Neural progenitor cell (in vitro differentiated cells): ENCODE results near the gene CPNE4. TPM values are rescaled to one million over a fixed set of nuclear protein-coding genes. Genes with fewer than 3 reads are reported as not detected.

Source experiments
- DNase-seq: peaks from one replicate; pipeline ENCODE4 v3.0.0-alpha.2; 2016; ENCODE audit warnings: low spot score
- H2AFZ ChIP-seq: fragments of 200-600 bp; sonication (generic); replicated peaks from 2 replicates; pipeline ENCODE4 v1.6.1; 2016; ENCODE audit warnings: antibody characterized with exemption
- H3F3A ChIP-seq: fragments of 200-600 bp; sonication (generic); 2 replicates; pipeline ENCODE4 v1.6.1; 2016; ENCODE audit warnings: antibody characterized with exemption, low read depth
- H3K27ac ChIP-seq: fragments of 200-600 bp; sonication (generic); 2 replicates; pipeline ENCODE4 v1.5.1; 2016; ENCODE audit warnings: mild to moderate bottlenecking
- H3K27me3 ChIP-seq: fragments of 200-600 bp; sonication (generic); 2 replicates; pipeline ENCODE4 v1.6.1; 2016; ENCODE audit warnings: mild to moderate bottlenecking, moderate library complexity
- H3K36me3 ChIP-seq: fragments of 200-600 bp; sonication (generic); 2 replicates; pipeline ENCODE4 v1.5.1; 2016
- H3K4me1 ChIP-seq: fragments of 200-600 bp; sonication (generic); 2 replicates; pipeline ENCODE4 v1.6.1; 2016; ENCODE audit warnings: mixed run types
- H3K4me2 ChIP-seq: fragments of 200-600 bp; sonication (generic); 2 replicates; pipeline ENCODE4 v1.6.1; 2016
- H3K4me3 ChIP-seq: fragments of 200-600 bp; sonication (generic); 2 replicates; pipeline ENCODE4 v1.5.1; 2016
- H3K79me2 ChIP-seq: fragments of 200-600 bp; sonication (generic); 2 replicates; pipeline ENCODE4 v1.6.1; 2016; ENCODE audit warnings: low read depth
- H3K9ac ChIP-seq: fragments of 200-600 bp; sonication (generic); 2 replicates; pipeline ENCODE4 v1.6.1; 2016
- H3K9me3 ChIP-seq: fragments of 200-600 bp; sonication (generic); 2 replicates; pipeline ENCODE4 v1.5.1; 2016; ENCODE audit warnings: low read depth
- H4K20me1 ChIP-seq: fragments of 200-600 bp; sonication (generic); 2 replicates; pipeline ENCODE4 v1.6.1; 2016; ENCODE audit warnings: low read depth
- H3K27ac Mint-ChIP-seq: 3 replicates; pipeline ENCODE4 v1.8.0; 2021; ENCODE audit warnings: mixed read lengths
- H3K27me3 Mint-ChIP-seq: 2 replicates; pipeline ENCODE4 v1.8.0; 2022; ENCODE audit warnings: low read depth, mild to moderate bottlenecking, inconsistent platforms, moderate library complexity, mixed read lengths; ENCODE audit not compliant: insufficient read depth
- H3K36me3 Mint-ChIP-seq: 3 replicates; pipeline ENCODE4 v1.8.0; 2021; ENCODE audit warnings: mixed read lengths
- H3K4me1 Mint-ChIP-seq: 3 replicates; pipeline ENCODE4 v1.8.0; 2021; ENCODE audit warnings: mixed read lengths
- H3K4me3 Mint-ChIP-seq: 3 replicates; pipeline ENCODE4 v1.8.0; 2021; ENCODE audit warnings: mild to moderate bottlenecking, moderate library complexity, mixed read lengths
- H3K9me3 Mint-ChIP-seq: 3 replicates; pipeline ENCODE4 v1.8.0; 2020; ENCODE audit warnings: mixed read lengths
- EZH2 ChIP-seq: fragments of 200-600 bp; sonication (generic); IDR thresholded peaks from 2 replicates; pipeline ENCODE4 v1.6.1; 2017; ENCODE audit warnings: antibody characterized with exemption, mild to moderate bottlenecking, moderate library complexity
- EZH2phosphoT487 ChIP-seq: fragments of 200-600 bp; sonication (generic); IDR thresholded peaks from 2 replicates; pipeline ENCODE4 v1.6.1; 2017; ENCODE audit warnings: antibody characterized with exemption
- total RNA-seq: library from RNA; depleted of rRNA; stranded (reverse); fragments of >200 nt; gene quantifications from 2 replicates; pipeline ENCODE4 v1.2.3, GENCODE V29; 2015; ENCODE audit warnings: low replicate concordance
- TF ChIP-seq, protein P1 (sequence below): fragments of 200-600 bp; sonication (generic); IDR thresholded peaks from 2 replicates; pipeline ENCODE4 v1.5.1; 2017; ENCODE audit warnings: antibody characterized with exemption, mild to moderate bottlenecking

Gene CPNE4
- total RNA-seq, 1 donor from 2014 or later, result not detected

DNA sequence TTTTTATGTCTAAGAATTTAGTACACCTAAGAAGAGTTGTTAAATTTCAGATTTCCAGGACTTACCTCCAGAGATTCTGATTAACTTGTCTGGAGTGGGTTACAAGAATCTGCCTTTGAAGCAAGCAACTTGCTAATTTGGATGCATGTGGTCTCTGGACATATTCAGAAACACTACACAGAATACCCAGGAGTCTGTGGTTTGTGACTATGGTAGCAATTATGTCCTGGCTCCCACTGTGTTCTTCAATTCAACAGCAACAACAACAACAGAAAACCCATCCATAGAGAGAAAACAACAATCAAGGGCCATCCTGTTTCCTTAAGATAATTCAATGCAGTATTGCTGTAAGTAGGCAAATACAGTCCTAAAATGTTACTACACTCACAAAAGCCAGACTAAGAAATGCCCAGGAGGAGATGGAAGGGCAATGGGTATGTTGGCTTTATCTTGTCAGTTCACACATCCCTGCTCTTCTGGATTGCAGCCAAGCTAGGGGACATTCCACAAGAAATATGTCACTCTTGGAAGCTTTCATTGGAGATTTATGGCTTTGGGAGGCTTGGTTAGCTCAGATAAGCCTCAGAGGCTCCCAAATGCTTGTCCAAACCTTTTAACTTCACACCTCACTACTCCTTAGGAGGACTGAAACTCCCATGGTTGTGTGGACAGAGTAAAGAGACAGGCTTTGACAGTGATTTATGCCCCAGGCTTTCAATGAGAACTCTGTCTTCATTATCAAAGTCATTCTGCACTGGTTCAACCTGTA is 432.6 kb downstream of the CPNE4 start:
- Mint-ChIP-seq H3K4me1 (peaks cover 2% of the 10 kb centered on the region), H3K27ac (no peak overlapping the region), H3K4me3 (no peak overlapping the region), H3K9me3 (no peaks in the 10 kb centered on the region), H3K36me3 (no peaks in the 10 kb centered on the region), H3K27me3 (no peaks in the 10 kb centered on the region)
- H3K36me3 ChIP-seq, result no peaks in the 10 kb centered on the region
- no peak overlapping the region for H3K27ac ChIP-seq
- TF ChIP-seq, protein P1, sequence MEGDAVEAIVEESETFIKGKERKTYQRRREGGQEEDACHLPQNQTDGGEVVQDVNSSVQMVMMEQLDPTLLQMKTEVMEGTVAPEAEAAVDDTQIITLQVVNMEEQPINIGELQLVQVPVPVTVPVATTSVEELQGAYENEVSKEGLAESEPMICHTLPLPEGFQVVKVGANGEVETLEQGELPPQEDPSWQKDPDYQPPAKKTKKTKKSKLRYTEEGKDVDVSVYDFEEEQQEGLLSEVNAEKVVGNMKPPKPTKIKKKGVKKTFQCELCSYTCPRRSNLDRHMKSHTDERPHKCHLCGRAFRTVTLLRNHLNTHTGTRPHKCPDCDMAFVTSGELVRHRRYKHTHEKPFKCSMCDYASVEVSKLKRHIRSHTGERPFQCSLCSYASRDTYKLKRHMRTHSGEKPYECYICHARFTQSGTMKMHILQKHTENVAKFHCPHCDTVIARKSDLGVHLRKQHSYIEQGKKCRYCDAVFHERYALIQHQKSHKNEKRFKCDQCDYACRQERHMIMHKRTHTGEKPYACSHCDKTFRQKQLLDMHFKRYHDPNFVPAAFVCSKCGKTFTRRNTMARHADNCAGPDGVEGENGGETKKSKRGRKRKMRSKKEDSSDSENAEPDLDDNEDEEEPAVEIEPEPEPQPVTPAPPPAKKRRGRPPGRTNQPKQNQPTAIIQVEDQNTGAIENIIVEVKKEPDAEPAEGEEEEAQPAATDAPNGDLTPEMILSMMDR, result no peak
- no peak for TF ChIP-seq EZH2
- no peak overlapping the region for H3K9ac ChIP-seq
- no peak overlapping the region for H3K4me3 ChIP-seq
- no peak overlapping the region for H3K4me2 ChIP-seq
- H3K79me2 ChIP-seq, result no peaks in the 10 kb centered on the region
- H2AFZ ChIP-seq, result no peak overlapping the region
- H3F3A ChIP-seq, result no peaks in the 10 kb centered on the region
- DNase-seq, result peak; percentile 20
- no peaks in the 10 kb centered on the region for H3K4me1 ChIP-seq
- H3K27me3 ChIP-seq, result no peaks in the 10 kb centered on the region
- no peaks in the 10 kb centered on the region for H4K20me1 ChIP-seq
- H3K9me3 ChIP-seq, result no peaks in the 10 kb centered on the region

DNA sequence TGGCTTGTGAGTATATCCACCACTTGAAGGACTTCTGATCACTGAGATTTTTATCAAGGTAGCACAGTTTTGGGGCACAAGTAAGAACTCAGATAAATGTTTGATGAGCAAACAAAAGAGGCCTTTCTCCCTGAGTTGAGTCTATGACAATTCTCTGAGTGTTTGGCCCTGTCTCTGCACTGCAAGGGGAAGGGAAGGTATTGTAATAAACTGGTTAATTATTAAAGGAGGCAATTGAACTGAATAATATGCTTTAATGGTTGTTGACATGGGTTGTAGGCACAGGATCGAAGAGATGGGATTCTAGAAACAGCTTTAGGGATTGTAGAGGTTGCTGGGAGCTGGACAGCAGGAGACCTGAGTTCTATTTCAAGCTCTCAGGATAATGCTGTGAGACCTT is 437.0 kb downstream of the CPNE4 start:
- Histone ChIP-seq H2AFZ (no peak overlapping the region), H3K27me3 (no peaks in the 10 kb centered on the region), H3K4me2 (no peak overlapping the region), H3K36me3 (no peaks in the 10 kb centered on the region), H4K20me1 (no peaks in the 10 kb centered on the region), H3K9me3 (no peaks in the 10 kb centered on the region), H3K4me1 (no peaks in the 10 kb centered on the region), H3F3A (no peaks in the 10 kb centered on the region), H3K27ac (no peak overlapping the region), H3K4me3 (no peak overlapping the region), H3K9ac (no peak overlapping the region), H3K79me2 (no peaks in the 10 kb centered on the region)
- Mint-ChIP-seq H3K27me3 (no peaks in the 10 kb centered on the region), H3K9me3 (peaks cover 7% of the 10 kb centered on the region), H3K27ac (no peak overlapping the region), H3K4me1 (peaks cover 9% of the 10 kb centered on the region), H3K4me3 (no peak overlapping the region), H3K36me3 (peaks cover 7% of the 10 kb centered on the region)
- TF ChIP-seq, protein P1, result no peak
- TF ChIP-seq EZH2phosphoT487 (no peak), EZH2 (no peak)
- DNase-seq, result no peak

DNA sequence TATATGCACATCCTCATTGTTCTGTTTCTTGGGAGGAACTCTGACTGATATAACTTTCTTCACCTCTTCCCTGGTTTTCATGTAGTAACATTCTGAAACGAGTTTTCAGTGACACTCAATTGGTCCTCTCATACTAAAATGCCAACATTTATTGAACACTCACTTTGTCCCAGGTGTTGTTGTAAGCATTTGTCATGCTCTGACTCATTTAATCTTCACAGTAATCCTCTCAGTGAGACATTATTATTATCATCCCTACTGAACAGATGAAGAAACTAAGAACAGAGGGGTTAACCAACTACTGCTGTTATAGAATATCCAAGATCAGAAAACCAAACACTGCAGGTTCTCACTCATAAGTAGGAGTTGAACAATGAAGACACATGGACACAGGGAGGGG is 437.9 kb downstream of the CPNE4 start:
- Histone ChIP-seq H4K20me1 (no peaks in the 10 kb centered on the region), H3K4me1 (no peaks in the 10 kb centered on the region), H3K9me3 (no peaks in the 10 kb centered on the region), H3K4me2 (no peak overlapping the region), H3K36me3 (no peaks in the 10 kb centered on the region), H2AFZ (no peak overlapping the region), H3K79me2 (no peaks in the 10 kb centered on the region), H3K27me3 (no peaks in the 10 kb centered on the region), H3K27ac (no peak overlapping the region), H3F3A (no peaks in the 10 kb centered on the region), H3K9ac (no peak overlapping the region), H3K4me3 (no peak overlapping the region)
- Mint-ChIP-seq H3K27ac (no peak overlapping the region), H3K4me1 (peaks cover 17% of the 10 kb centered on the region), H3K4me3 (no peak overlapping the region), H3K36me3 (peaks cover 7% of the 10 kb centered on the region), H3K27me3 (no peaks in the 10 kb centered on the region), H3K9me3 (peaks cover 7% of the 10 kb centered on the region)
- DNase-seq, result no peak
- no peak for TF ChIP-seq EZH2
- TF ChIP-seq EZH2phosphoT487, result no peak
- TF ChIP-seq, protein P1, result no peak
